IMR-90 (cell line): Measurements from ENCODE around the gene ELP6. TPM values are rescaled to one million over a fixed set of nuclear protein-coding genes. Genes with fewer than 3 reads are reported as not detected.

Experiments
- CEBPB ChIP-seq: IDR thresholded peaks from 2 replicates; pipeline ENCODE4 v1.6.1; 2012; ENCODE audit warnings: low read depth, low read length, improper control_type of control experiment
- CHD1 ChIP-seq: IDR thresholded peaks from 2 replicates; pipeline ENCODE4 v1.6.1; 2012; ENCODE audit warnings: low read depth, low read length, improper control_type of control experiment
- ELK1 ChIP-seq: fragments of 150-350 bp; IDR thresholded peaks from 2 replicates; pipeline ENCODE4 v1.6.1; 2016; ENCODE audit warnings: low read depth, mild to moderate bottlenecking, low read length, moderate library complexity, borderline replicate concordance
- RAD21 ChIP-seq: IDR thresholded peaks from 2 replicates; pipeline ENCODE4 v1.6.1; 2012; ENCODE audit warnings: low read length, improper control_type of control experiment
- polyA plus RNA-seq, 3 experiments: library from polyadenylated mRNA; depleted of rRNA; stranded (reverse); fragments of >200 nt; gene quantifications; 2 replicates each; pipeline ENCODE4 v1.2.3, GENCODE V29; 2012; ENCODE audit warnings: low replicate concordance in 1 of 3
- total RNA-seq: library from RNA; depleted of rRNA; stranded (reverse); fragments of >200 nt; gene quantifications from 2 replicates; pipeline ENCODE4 v1.2.3, GENCODE V29; 2012

The ELP6 gene
- total and polyA plus RNA-seq, 2 of the 4 experiments (the other 2 are of a cell fraction) = 31.4 to 44.9 TPM

DNA sequence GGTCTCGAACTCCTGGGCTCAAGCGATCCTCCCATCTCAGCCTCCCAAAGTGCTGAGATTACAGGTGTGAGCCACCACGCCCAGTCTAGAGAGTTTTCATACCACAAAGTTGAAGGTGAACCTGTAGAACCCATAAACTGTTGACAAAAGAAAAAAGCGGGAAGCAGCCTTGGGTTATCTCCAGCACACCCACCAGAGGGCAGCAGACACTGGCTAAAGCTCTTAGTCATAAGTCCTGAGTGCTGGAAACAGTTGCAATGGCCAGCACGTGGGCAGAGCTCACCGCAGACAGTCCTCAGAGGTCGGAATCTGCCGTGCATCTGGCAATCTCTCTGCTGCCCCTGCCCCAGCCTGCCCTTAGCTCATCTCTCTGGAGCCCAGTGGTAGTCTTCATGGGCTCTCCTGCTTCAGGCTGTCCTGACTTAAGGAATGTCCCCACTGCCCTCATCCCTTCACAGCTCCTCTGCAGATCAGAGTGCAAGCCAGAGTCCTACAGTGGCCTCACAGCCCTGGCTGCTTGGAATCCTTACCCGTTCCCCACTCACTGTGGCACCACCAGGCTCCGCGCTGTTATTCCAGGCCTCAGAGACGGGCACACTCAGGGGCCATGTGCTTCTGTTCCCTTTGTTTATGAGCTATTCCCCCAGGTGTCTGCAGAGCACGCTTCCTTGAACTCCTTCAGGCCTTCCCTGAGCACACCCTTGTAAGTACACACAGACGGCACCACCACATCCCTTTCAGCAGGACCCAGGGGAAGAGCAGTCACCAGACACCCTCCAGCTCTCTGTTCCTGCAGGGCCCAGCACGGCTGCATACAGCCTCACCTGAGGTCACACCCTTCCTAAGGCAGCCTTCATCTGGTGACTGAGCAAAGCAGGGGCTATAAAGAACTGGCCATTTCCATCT, 8.8 kb upstream of the ELP6 start (continued):
- TF ChIP-seq ELK1 = no peak
- peak; percentile 73 for TF ChIP-seq CEBPB
- peak; percentile 98 for TF ChIP-seq RAD21
- TF ChIP-seq CHD1 = peak; percentile 61; the same call in 1 of the 2 replicates
